DND-41 (cell line): ENCODE results near the gene C5orf22.

Source experiments
- ATAC-seq: fragments of 200-7000 bp; cut with Tn5 transposase; 3 replicates; pipeline ENCODE4 v1.9.1; 2021; ENCODE audit warnings: low read depth; ENCODE audit not compliant: insufficient read depth
- DNase-seq: peaks from one replicate; pipeline ENCODE4 v3.0.0-alpha.2; 2020
- H2AFZ ChIP-seq: 2 replicates; pipeline ENCODE4 v1.6.0; 2012; ENCODE audit warnings: low read depth, low read length
- H3K27ac ChIP-seq: 2 replicates; pipeline ENCODE4 v1.5.1; 2012; ENCODE audit warnings: low read length, inconsistent platforms
- H3K27me3 ChIP-seq: fragments of 200-600 bp; sonication (generic); 2 replicates; pipeline ENCODE4 v1.6.0; 2012; ENCODE audit warnings: low read length, mild to moderate bottlenecking, inconsistent platforms; ENCODE audit not compliant: insufficient read depth, poor library complexity
- H3K36me3 ChIP-seq: 2 replicates; pipeline ENCODE4 v1.5.1; 2012; ENCODE audit warnings: low read length, inconsistent platforms; ENCODE audit not compliant: insufficient read depth
- H3K4me1 ChIP-seq: 2 replicates; pipeline ENCODE4 v1.5.1; 2012; ENCODE audit warnings: mild to moderate bottlenecking, low read length; ENCODE audit not compliant: insufficient read depth
- H3K4me2 ChIP-seq: 2 replicates; pipeline ENCODE4 v1.6.0; 2012; ENCODE audit warnings: mild to moderate bottlenecking, moderate library complexity, low read length, inconsistent platforms; ENCODE audit not compliant: insufficient read depth
- H3K4me3 ChIP-seq, 2 experiments: fragments of 200-600 bp in 1 of 2; shearing (Covaris generic) in 1 of 2; 2 replicates each; pipeline ENCODE4 v1.5.1; 2012 to 2016; ENCODE audit warnings: inconsistent platforms in 2 of 2, low read length in 2 of 2, mild to moderate bottlenecking in 2 of 2, low read depth in 1 of 2, moderate library complexity in 1 of 2
- H3K79me2 ChIP-seq: 2 replicates; pipeline ENCODE4 v1.6.0; 2012; ENCODE audit warnings: low read length, inconsistent platforms; ENCODE audit not compliant: insufficient read depth
- H3K9ac ChIP-seq: 2 replicates; pipeline ENCODE4 v1.6.0; 2012; ENCODE audit warnings: low read depth, mild to moderate bottlenecking, inconsistent platforms, low read length, moderate library complexity
- H3K9me3 ChIP-seq: 2 replicates; pipeline ENCODE4 v1.5.1; 2012; ENCODE audit warnings: low read length, moderate library complexity, mild to moderate bottlenecking, inconsistent platforms; ENCODE audit not compliant: insufficient read depth, severe bottlenecking
- H4K20me1 ChIP-seq: 2 replicates; pipeline ENCODE4 v1.6.0; 2012; ENCODE audit warnings: low read length; ENCODE audit not compliant: insufficient read depth
- EZH2 ChIP-seq: IDR thresholded peaks from 3 replicates; pipeline ENCODE4 v1.6.1; 2012; ENCODE audit warnings: borderline replicate concordance, low read depth, mild to moderate bottlenecking, moderate library complexity, low read length, inconsistent platforms; ENCODE audit not compliant: severe bottlenecking
- TF ChIP-seq, protein P1 (sequence below): IDR thresholded peaks from 2 replicates; pipeline ENCODE4 v1.5.1; 2012; ENCODE audit warnings: borderline replicate concordance, low read length, moderate library complexity, mild to moderate bottlenecking; ENCODE audit not compliant: poor library complexity, severe bottlenecking; ENCODE audit errors: extremely low read depth

Gene C5orf22

GRCh38 chr5:31504529-31504928 lies 27.6 kb upstream of the C5orf22 start:
- Histone ChIP-seq H3K27ac (no peak overlapping the region), H3K4me1 (no peaks in the 10 kb centered on the region)

DNA sequence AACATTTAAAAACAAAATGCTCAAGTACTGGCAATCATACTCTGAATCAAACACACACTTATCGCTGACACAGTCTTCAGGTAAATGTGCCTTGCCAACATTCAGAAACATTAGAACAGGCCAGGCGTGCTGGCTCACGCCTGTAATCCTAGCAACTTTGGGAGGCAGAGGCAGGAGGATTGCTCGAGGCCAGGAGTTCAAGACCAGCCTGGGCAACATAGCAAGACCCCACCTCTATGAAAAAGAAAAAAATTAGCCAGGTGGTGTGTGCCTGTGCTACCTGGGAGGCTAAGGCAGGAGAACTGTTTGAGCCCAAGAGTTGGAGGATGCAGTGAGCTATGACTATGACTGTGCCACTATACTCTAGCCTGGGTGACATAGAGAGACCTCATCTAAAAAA lies 20.8 kb upstream of the C5orf22 start:
- ATAC-seq = no peak
- H3K4me2 ChIP-seq = no peak overlapping the region
- H3K4me1 ChIP-seq = no peaks in the 10 kb centered on the region
- H3K27ac ChIP-seq = no peak overlapping the region
- H3K79me2 ChIP-seq = no peaks in the 10 kb centered on the region
- H3K9me3 ChIP-seq = no peaks in the 10 kb centered on the region
- peaks cover 91% of the 10 kb centered on the region for H3K36me3 ChIP-seq
- no peak overlapping the region for H3K9ac ChIP-seq
- no peaks in the 10 kb centered on the region for H4K20me1 ChIP-seq
- no peaks in the 10 kb centered on the region for H3K27me3 ChIP-seq
- TF ChIP-seq EZH2 = no peak
- TF ChIP-seq, protein P1, sequence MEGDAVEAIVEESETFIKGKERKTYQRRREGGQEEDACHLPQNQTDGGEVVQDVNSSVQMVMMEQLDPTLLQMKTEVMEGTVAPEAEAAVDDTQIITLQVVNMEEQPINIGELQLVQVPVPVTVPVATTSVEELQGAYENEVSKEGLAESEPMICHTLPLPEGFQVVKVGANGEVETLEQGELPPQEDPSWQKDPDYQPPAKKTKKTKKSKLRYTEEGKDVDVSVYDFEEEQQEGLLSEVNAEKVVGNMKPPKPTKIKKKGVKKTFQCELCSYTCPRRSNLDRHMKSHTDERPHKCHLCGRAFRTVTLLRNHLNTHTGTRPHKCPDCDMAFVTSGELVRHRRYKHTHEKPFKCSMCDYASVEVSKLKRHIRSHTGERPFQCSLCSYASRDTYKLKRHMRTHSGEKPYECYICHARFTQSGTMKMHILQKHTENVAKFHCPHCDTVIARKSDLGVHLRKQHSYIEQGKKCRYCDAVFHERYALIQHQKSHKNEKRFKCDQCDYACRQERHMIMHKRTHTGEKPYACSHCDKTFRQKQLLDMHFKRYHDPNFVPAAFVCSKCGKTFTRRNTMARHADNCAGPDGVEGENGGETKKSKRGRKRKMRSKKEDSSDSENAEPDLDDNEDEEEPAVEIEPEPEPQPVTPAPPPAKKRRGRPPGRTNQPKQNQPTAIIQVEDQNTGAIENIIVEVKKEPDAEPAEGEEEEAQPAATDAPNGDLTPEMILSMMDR = no peak
- H2AFZ ChIP-seq = no peak overlapping the region
- H3K4me3 ChIP-seq = no peak overlapping the region
- DNase-seq = no peak

More at GRCh38 chr5:31504529-31504928, 27.6 kb upstream of the C5orf22 start:
- H3K27me3 ChIP-seq = no peaks in the 10 kb centered on the region
- no peaks in the 10 kb centered on the region for H3K9me3 ChIP-seq
- no peak overlapping the region for H3K4me3 ChIP-seq
- H3K36me3 ChIP-seq = peaks cover 91% of the 10 kb centered on the region
- no peak overlapping the region for H3K4me2 ChIP-seq
- no peak for TF ChIP-seq EZH2
- TF ChIP-seq, protein P1 = no peak
- H4K20me1 ChIP-seq = no peaks in the 10 kb centered on the region
- H3K9ac ChIP-seq = no peak overlapping the region
- DNase-seq (no peak), ATAC-seq (no peak)
- H3K79me2 ChIP-seq = no peaks in the 10 kb centered on the region
- no peak overlapping the region for H2AFZ ChIP-seq

GRCh38 chr5:31516802-31517201 lies 15.3 kb upstream of the C5orf22 start:
- Histone ChIP-seq H3K27me3 (no peaks in the 10 kb centered on the region), H3K4me2 (no peak overlapping the region), H3K27ac (no peak overlapping the region; the same call in 1 of the 2 replicates), H3K36me3 (peaks cover 71% of the 10 kb centered on the region), H2AFZ (no peak overlapping the region), H3K9me3 (no peaks in the 10 kb centered on the region), H3K79me2 (peaks cover 3% of the 10 kb centered on the region; the same call in 1 of the 2 replicates), H3K9ac (no peak overlapping the region), H4K20me1 (no peaks in the 10 kb centered on the region), H3K4me1 (peaks cover 15% of the 10 kb centered on the region), H3K4me3 (no peak overlapping the region)
- no peak for TF ChIP-seq EZH2
- TF ChIP-seq, protein P1 = no peak
- ATAC-seq (peak; percentile 82), DNase-seq (no peak)

DNA sequence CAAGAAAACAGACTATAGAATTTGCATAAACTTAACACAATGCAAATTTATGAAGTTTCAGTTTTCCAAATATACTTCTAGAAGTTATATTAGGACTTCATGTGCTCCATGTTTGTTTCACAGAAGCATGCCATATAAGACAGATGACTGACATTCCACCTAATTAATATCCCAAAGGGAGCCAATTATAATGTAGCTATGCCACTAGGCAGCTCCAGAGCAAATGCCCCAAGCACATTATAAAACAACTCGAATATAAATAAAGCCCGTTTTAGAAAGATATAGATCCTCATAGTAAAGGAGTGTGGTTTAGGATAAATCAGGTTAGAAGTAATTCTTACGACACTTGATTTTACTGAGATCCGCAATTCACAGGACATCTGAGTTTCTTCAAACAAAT lies 9.1 kb upstream of the C5orf22 start:
- ATAC-seq (no peak), DNase-seq (no peak)
- Histone ChIP-seq H3K4me1 (no peaks in the 10 kb centered on the region), H3K79me2 (peaks cover 18% of the 10 kb centered on the region; the same call in 1 of the 2 replicates), H3K4me3 (no peak overlapping the region), H2AFZ (no peak overlapping the region), H3K36me3 (peaks cover 78% of the 10 kb centered on the region), H3K27me3 (no peaks in the 10 kb centered on the region), H3K4me2 (no peak overlapping the region), H3K27ac (no peak overlapping the region), H3K9ac (no peak overlapping the region), H4K20me1 (peaks cover 14% of the 10 kb centered on the region; the same call in 1 of the 2 replicates), H3K9me3 (no peaks in the 10 kb centered on the region)
- TF ChIP-seq, protein P1 = no peak
- no peak for TF ChIP-seq EZH2
